ENCODE measurements around the gene THSD7A.

GRCh38 chr7:11589251-11589650, 242.7 kb downstream of the THSD7A start:
- no peak for TF ChIP-seq POLR2A (IDR thresholded peaks at IDR 0.05)
- TF ChIP-seq CTCF (IDR thresholded peaks at IDR 0.05), result no peak
